Common myeloid progenitor, CD34-positive (primary cell): ENCODE measurements around the gene CILP2.

ENCODE experiments used
- CTCF ChIA-PET: fragments of 350-600 bp; sonication (Branson Sonifier 250); formaldehyde crosslinking; loops from one replicate; lab custom pipeline; 2021; ENCODE audit warnings: antibody characterized with exemption; lab: Charles Lee
- POLR2A ChIA-PET: fragments of 350-600 bp; sonication (Branson Sonifier 250); formaldehyde crosslinking; loops from one replicate; lab custom pipeline; 2021; ENCODE audit warnings: antibody characterized with exemption; lab: Charles Lee
- DNase-seq, 3 donors: peaks; one replicate each; pipeline versions ENCODE4 v3.0.0 to v3.0.0-alpha.2; 2013
- H3K27ac ChIP-seq, 2 experiments: 1 replicate in 1 of 2; 2 replicates in 1 of 2; pipeline ENCODE4 v1.7.0; 2013; ENCODE audit warnings: inconsistent platforms in 2 of 2, low read length in 2 of 2, mild to moderate bottlenecking in 2 of 2, low read depth in 1 of 2, moderate library complexity in 1 of 2; ENCODE audit not compliant: severe bottlenecking in 2 of 2, insufficient read depth in 1 of 2, poor library complexity in 1 of 2
- H3K27me3 ChIP-seq, 5 experiments: replicated peaks in 2 of 5; 1 replicate in 3 of 5; 2 replicates in 2 of 5; pipeline versions ENCODE4 v1.6.1 to v1.7.0; 2013; ENCODE audit warnings: low read length in 4 of 5, mild to moderate bottlenecking in 2 of 5, moderate library complexity in 2 of 5, inconsistent platforms in 1 of 5; ENCODE audit not compliant: insufficient read depth in 5 of 5, control insufficient read depth in 4 of 5
- H3K36me3 ChIP-seq, 4 experiments: 1 replicate in 2 of 4; 2 replicates in 2 of 4; pipeline versions ENCODE4 v1.6.1 to v1.7.0; 2013; ENCODE audit warnings: low read length in 3 of 4, control low read depth in 1 of 4, mild to moderate bottlenecking in 1 of 4; ENCODE audit not compliant: control insufficient read depth in 4 of 4, insufficient read depth in 4 of 4
- H3K4me1 ChIP-seq, 4 experiments: 1 replicate in 3 of 4; 2 replicates in 1 of 4; pipeline versions ENCODE4 v1.6.1 to v1.7.1; 2013; ENCODE audit warnings: low read length in 3 of 4, mild to moderate bottlenecking in 3 of 4, control low read depth in 1 of 4, inconsistent platforms in 1 of 4, moderate library complexity in 1 of 4; ENCODE audit not compliant: control insufficient read depth in 4 of 4, insufficient read depth in 4 of 4; ENCODE audit errors: control extremely low read depth in 1 of 4
- H3K4me3 ChIP-seq, 7 experiments: 1 replicate in 4 of 7; 2 replicates in 3 of 7; pipeline versions ENCODE4 v1.5.1 to v1.7.0; 2013; ENCODE audit warnings: mild to moderate bottlenecking in 7 of 7, low read length in 6 of 7, moderate library complexity in 6 of 7, inconsistent platforms in 2 of 7, low read depth in 2 of 7, control low read depth in 1 of 7; ENCODE audit not compliant: insufficient read depth in 4 of 7, control insufficient read depth in 1 of 7; ENCODE audit errors: extremely low read depth in 1 of 7
- H3K9me3 ChIP-seq, 5 experiments: 1 replicate in 4 of 5; 2 replicates in 1 of 5; pipeline versions ENCODE4 v1.6.1 to v1.7.1; 2013; ENCODE audit warnings: low read length in 4 of 5, mild to moderate bottlenecking in 2 of 5, inconsistent platforms in 1 of 5, low read depth in 1 of 5, moderate library complexity in 1 of 5; ENCODE audit not compliant: control insufficient read depth in 4 of 5, insufficient read depth in 2 of 5; ENCODE audit errors: control extremely low read depth in 1 of 5
- WGBS: methylation state at CpG from one replicate; pipeline ENCODE4 v1.1.5; 2013; ENCODE audit not compliant: insufficient coverage; 5-methylcytosine and 5-hydroxymethylcytosine counted together

Gene CILP2

DNA sequence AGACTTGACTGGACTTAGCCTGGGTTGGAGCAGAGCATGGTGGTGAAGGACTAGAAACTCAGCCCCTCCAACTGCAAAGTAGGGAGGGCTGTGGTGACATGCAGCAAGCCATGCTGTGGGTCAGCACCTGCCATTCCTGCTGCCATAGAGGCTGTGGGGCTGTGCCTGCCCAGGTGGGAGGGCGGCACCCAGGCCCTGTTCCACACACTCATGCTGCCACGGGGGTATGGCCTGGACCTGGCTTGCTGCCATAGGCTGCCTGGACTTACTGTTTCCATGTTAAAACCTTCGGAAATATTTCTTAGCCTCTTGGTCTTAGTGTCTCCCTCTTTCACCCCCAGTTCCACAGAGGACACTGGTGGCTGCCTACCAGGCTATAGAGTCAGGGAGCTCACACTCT is 29.3 kb downstream of the CILP2 start:
- H3K4me1 ChIP-seq = no peaks in the 10 kb centered on the region
- no peak overlapping the region for H3K27ac ChIP-seq
- H3K36me3 ChIP-seq = peaks cover 0 to 2% (median 0%) of the 10 kb centered on the region in 4 experiments
- no peak overlapping the region for H3K4me3 ChIP-seq
- CTCF ChIA-PET = interaction anchor here (1.0 kb wide), 1 partner anchor 26 kb away, joined by 3 read pairs; no protein-coding TSS in a partner anchor
- POLR2A ChIA-PET = no interaction called here
- no peaks in the 10 kb centered on the region for H3K27me3 ChIP-seq
- WGBS = 95% methylated on average over 3 of the region's 3 CpGs
- H3K9me3 ChIP-seq = no peaks in the 10 kb centered on the region
- no peak for DNase-seq

- CTCF ChIA-PET = interaction anchor here (0.6 to 1.3 kb wide), 2 partner anchors 12 to 39 kb away, joined by 3 read pairs; no protein-coding TSS in a partner anchor
- no peak for DNase-seq
- 98% methylated on average over 24 of the region's 25 CpGs for WGBS
- H3K4me1 ChIP-seq = no peaks in the 10 kb centered on the region
- no peak overlapping the region for H3K27ac ChIP-seq
- POLR2A ChIA-PET = no interaction called here
- H3K36me3 ChIP-seq = peaks cover 0 to 2% (median 0%) of the 10 kb centered on the region in 4 experiments
- H3K9me3 ChIP-seq = no peaks in the 10 kb centered on the region
- no peaks in the 10 kb centered on the region for H3K27me3 ChIP-seq
- H3K4me3 ChIP-seq = no peak overlapping the region
These were observed 31.0 kb downstream of the CILP2 start for GRCh38 chr19:19568802-19569756.

- peaks cover 0 to 2% (median 0%) of the 10 kb centered on the region in 4 experiments for H3K36me3 ChIP-seq
- H3K9me3 ChIP-seq = no peaks in the 10 kb centered on the region
- ChIA-PET POLR2A (no interaction called here), CTCF (no interaction called here)
- DNase-seq = no peak
- no peaks in the 10 kb centered on the region for H3K4me1 ChIP-seq
- H3K27me3 ChIP-seq = no peaks in the 10 kb centered on the region
- no peak overlapping the region for H3K27ac ChIP-seq
- 96% methylated on average over 10 of the region's 10 CpGs for WGBS
- no peak overlapping the region for H3K4me3 ChIP-seq
These were observed 32.5 kb downstream of the CILP2 start for GRCh38 chr19:19570571-19570970.

DNA sequence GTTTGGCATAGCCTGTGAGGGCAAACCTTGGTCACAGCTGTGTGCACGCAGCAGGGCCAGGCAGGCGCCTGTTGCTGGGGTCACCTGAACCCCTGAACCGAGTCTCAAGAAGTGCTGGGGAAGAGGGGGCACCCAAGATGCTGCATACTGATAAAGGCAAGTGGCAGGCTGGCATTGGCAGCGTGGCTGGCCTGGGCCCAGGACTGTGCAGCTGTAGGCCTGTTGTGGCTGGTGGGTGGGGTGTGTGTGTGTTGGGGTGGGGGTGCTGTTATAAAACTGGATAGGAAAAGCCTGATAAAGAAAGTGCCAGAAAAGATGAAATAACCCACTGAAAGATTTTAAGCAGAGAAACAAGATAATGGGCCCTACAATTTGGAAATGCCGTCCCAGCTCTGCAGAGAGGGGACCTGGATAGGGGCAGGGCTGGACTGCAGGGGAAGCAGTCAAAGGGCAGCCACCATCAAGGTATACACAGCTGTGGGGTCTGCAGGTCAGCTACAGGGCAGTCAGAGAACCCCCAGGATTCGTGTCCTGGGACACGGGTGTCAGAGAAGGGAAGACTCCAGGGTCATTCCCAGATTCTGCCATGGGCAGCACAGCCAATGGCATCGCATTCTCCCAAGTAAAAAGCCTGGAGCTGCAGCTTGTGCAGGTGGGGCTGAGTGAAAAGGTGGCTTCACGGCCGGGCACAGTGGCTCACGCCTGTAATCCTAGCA is 33.2 kb downstream of the CILP2 start:
- no peaks in the 10 kb centered on the region for H3K4me1 ChIP-seq
- no peak overlapping the region for H3K4me3 ChIP-seq
- CTCF ChIA-PET = no interaction called here
- H3K36me3 ChIP-seq = peaks cover 0 to 2% (median 0%) of the 10 kb centered on the region in 4 experiments
- H3K9me3 ChIP-seq = no peaks in the 10 kb centered on the region
- H3K27me3 ChIP-seq = no peaks in the 10 kb centered on the region
- DNase-seq = no peak
- POLR2A ChIA-PET = no interaction called here
- H3K27ac ChIP-seq = no peak overlapping the region
- 93% methylated on average over 11 of the region's 11 CpGs for WGBS

DNA sequence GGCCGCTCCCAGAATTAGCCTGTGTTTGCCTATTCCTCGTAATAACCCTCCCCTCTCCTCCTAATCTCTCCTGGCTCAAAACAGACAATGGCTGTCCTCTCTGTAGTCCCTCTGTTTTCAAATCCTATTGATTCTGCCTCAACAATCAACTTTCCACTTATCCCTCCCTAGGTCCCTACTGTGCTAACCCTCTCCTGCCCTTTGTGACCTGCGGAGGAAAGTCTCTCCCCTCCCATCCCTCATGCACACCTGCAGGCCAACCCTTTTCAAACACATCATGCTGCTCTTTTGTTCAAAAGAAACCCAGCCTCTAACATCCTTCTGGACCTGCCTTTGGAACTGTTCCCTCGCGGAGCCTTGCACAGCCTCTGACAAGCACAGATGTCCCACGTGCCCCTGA is 37.3 kb downstream of the CILP2 start:
- Histone ChIP-seq H3K9me3 (no peaks in the 10 kb centered on the region), H3K4me3 (no peak overlapping the region), H3K27ac (no peak overlapping the region), H3K36me3 (no peaks in the 10 kb centered on the region), H3K27me3 (no peaks in the 10 kb centered on the region), H3K4me1 (no peaks in the 10 kb centered on the region)
- ChIA-PET POLR2A (no interaction called here), CTCF (no interaction called here)
- DNase-seq = no peak
- 94% methylated on average over 6 of the region's 6 CpGs for whole genome bisulfite sequencing

GRCh38 chr19:19578252-19578651 is 40.2 kb downstream of the CILP2 start:
- no peak for DNase-seq
- ChIA-PET CTCF (interaction anchor here (0.6 kb wide), 2 partner anchors 55 to 74 kb away, joined by 3 read pairs; no protein-coding TSS in a partner anchor), POLR2A (no interaction called here)
- Histone ChIP-seq H3K9me3 (no peaks in the 10 kb centered on the region), H3K36me3 (no peaks in the 10 kb centered on the region), H3K27me3 (no peaks in the 10 kb centered on the region), H3K4me3 (no peak overlapping the region), H3K27ac (no peak overlapping the region), H3K4me1 (no peaks in the 10 kb centered on the region)
- WGBS = 98% methylated on average over 6 of the region's 6 CpGs
